Tibial nerve (tissue), 4 donors: ENCODE measurements around the gene OOSP2.

Source experiments
- CTCF ChIP-seq, 5 experiments: fragments of 200-600 bp in 3 of 5; fragments of 450-650 bp in 2 of 5; sonication (generic) in 3 of 5; IDR thresholded peaks; one replicate each; pipeline ENCODE4 v1.5.1; 2016 to 2019; ENCODE audit warnings: antibody characterized with exemption in 5 of 5, mild to moderate bottlenecking in 3 of 5, moderate library complexity in 2 of 5
- EP300 ChIP-seq, 2 donors: sonication (generic); formaldehyde crosslinking; IDR thresholded peaks; one replicate each; pipeline ENCODE4 v1.6.1; 2017; ENCODE audit warnings: antibody characterized with exemption in 2 of 2, mild to moderate bottlenecking in 1 of 2

- no peak for TF ChIP-seq CTCF (IDR thresholded peaks at IDR 0.05)
- no peak for TF ChIP-seq EP300 (IDR thresholded peaks at IDR 0.05)
Observed at GRCh38 chr11:59997800-59998199, 42.4 kb upstream of the OOSP2 start.
